IPS DF 6.9 (cell line): ENCODE data around the gene NRXN3.

Source experiments
- DNase-seq: peaks from one replicate; pipeline ENCODE4 v3.0.0-alpha.2; 2013; ENCODE audit warnings: low read depth, low spot score
- H3K27ac ChIP-seq: one replicate; pipeline ENCODE4 v1.5.1; 2013; ENCODE audit warnings: low read length, control low read depth
- H3K27me3 ChIP-seq: 2 replicates; pipeline ENCODE4 v1.6.1; 2013; ENCODE audit warnings: mild to moderate bottlenecking, low read length; ENCODE audit not compliant: control insufficient read depth, insufficient read depth
- H3K36me3 ChIP-seq: 2 replicates; pipeline ENCODE4 v1.6.1; 2013; ENCODE audit warnings: low read length; ENCODE audit not compliant: control insufficient read depth, insufficient read depth
- H3K4me1 ChIP-seq: 2 replicates; pipeline ENCODE4 v1.6.1; 2013; ENCODE audit warnings: low read length; ENCODE audit not compliant: control insufficient read depth, insufficient read depth
- H3K4me3 ChIP-seq: 2 replicates; pipeline ENCODE4 v1.5.1; 2013; ENCODE audit warnings: mild to moderate bottlenecking, low read length
- H3K9me3 ChIP-seq: 2 replicates; pipeline ENCODE4 v1.6.1; 2013; ENCODE audit warnings: low read length, inconsistent platforms; ENCODE audit not compliant: control insufficient read depth, insufficient read depth
- WGBS: extraction: QIAGEN DNeasy Blood & Tissue Kit; methylation state at CpG from one replicate; pipeline ENCODE4 v1.1.7; 2013; ENCODE audit warnings: mixed read lengths, missing lambda C conversion rate; ENCODE audit not compliant: insufficient read length, insufficient coverage; 5-methylcytosine and 5-hydroxymethylcytosine counted together

The NRXN3 gene

DNA sequence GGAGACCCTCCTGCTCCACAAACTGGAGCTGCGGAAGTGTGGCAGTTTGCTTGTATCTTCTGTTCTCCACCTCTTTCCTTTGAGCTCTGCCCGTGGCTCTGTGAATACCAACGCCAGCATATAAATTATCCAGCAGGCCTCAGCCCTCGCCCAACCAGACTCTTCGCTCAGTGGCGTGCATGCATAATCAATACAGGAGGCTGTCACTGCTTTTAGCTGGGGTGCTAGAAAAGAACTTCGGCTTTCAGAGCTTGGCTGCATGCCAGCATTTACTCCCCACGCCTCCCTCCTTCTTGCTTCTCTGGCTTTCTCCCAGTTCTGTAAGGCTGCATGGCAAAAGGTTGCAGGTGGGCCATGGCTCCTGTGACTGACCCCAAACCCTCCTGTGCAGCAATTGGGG, 26.9 kb downstream of the NRXN3 start:
- WGBS: no CpG with 5 or more reads among the region's 8 CpGs
- H3K9me3 ChIP-seq: no peaks in the 10 kb centered on the region
- no peak overlapping the region for H3K27ac ChIP-seq
- no peak overlapping the region for H3K4me3 ChIP-seq
- H3K4me1 ChIP-seq: no peaks in the 10 kb centered on the region
- no peaks in the 10 kb centered on the region for H3K36me3 ChIP-seq
- no peaks in the 10 kb centered on the region for H3K27me3 ChIP-seq
- DNase-seq: no peak

DNA sequence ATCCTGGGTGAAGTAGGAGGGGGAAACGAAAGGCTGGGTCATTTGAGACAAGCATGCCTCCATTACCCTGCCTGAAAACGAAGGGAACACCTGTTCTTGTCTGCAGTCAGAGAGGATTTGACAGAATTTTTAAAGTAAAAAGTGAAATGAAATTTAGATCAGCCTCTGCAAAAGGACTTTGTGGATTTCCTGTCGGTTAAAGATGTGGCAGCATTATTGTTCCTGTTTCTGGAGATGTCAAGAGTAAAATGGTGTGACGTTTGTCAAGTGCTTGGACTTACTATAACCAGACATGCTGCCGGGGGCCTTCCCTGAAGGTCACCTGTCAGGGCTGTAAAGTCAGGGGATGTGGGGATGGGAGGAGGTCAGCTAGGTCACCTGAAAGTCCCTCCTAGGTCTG, 32.0 kb downstream of the NRXN3 start:
- WGBS: no CpG with 5 or more reads among the region's 5 CpGs
- H3K9me3 ChIP-seq: no peaks in the 10 kb centered on the region
- H3K4me1 ChIP-seq: no peaks in the 10 kb centered on the region
- H3K27me3 ChIP-seq: no peaks in the 10 kb centered on the region
- H3K27ac ChIP-seq: no peak overlapping the region
- DNase-seq: no peak
- no peak overlapping the region for H3K4me3 ChIP-seq
- H3K36me3 ChIP-seq: no peaks in the 10 kb centered on the region

DNA sequence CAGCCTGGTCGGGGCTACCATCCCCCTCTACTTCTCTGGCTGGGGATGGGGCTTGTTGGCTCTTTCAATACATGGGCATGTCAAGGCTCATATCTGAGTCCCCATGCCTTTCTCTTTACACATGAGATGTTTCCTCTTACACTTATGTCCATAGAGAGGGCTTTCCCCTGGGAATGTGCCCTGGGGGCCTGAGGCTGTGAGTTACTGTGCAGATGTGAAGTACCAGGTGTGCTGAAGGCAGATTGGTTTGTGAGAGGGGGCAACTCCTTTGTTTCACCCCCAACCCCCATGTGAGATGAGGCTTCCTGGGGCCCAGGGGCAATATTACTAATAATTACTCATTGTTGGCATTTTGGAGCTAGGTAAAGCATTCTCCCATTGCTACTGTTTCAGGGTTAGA, 32.8 kb downstream of the NRXN3 start:
- H3K4me1 ChIP-seq: no peaks in the 10 kb centered on the region

DNA sequence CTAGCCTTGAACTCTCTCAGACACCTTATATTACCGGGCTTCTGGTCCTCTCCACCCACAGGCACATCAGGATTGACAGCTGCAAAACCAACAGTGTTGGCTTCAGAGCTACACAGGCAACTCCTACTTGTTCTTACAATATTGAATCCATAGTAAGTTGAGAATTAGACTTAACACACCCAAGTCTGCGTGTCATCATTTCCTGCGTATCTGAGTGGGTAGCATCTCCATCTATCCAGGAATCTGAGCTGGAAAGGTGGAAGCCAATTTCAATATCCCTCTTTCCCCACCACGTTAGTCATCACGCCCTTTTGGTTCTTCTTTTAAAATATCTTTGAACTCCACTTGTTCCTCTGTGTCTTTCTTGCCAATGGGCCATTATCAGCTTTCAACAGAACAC, 37.2 kb downstream of the NRXN3 start:
- Histone ChIP-seq H3K4me1 (no peaks in the 10 kb centered on the region), H3K27ac (no peak overlapping the region), H3K4me3 (no peak overlapping the region), H3K9me3 (no peaks in the 10 kb centered on the region), H3K36me3 (no peaks in the 10 kb centered on the region), H3K27me3 (no peaks in the 10 kb centered on the region)
- DNase-seq: no peak
- no CpG with 5 or more reads among the region's 5 CpGs for WGBS

More for the DNA sequence above, 32.8 kb downstream of the NRXN3 start:
- H3K4me3 ChIP-seq: no peak overlapping the region
- H3K36me3 ChIP-seq: no peaks in the 10 kb centered on the region
- no peak overlapping the region for H3K27ac ChIP-seq
- no CpG with 5 or more reads among the region's 1 CpG for WGBS
- no peaks in the 10 kb centered on the region for H3K9me3 ChIP-seq
- H3K27me3 ChIP-seq: no peaks in the 10 kb centered on the region
- no peak for DNase-seq

DNA sequence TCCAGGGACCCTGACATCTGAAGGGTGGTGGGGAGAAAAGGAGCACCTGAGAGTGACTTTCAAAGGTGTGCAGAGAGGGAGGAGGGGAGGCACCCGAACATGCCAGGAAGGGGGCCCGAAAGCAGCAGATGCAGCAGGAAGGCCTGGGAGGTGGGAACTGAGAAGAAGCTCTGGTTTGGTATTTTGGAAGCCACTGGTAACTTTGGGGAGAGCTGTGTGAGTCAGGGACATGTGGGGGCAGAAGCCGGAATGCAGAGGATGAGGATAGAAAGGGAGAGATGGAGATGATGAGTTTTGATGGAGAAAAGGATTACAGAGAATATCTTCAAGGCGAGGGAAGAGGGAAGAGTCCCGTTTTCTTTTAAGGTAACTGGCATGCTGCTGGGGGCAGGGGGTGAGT, 50.1 kb downstream of the NRXN3 start:
- Histone ChIP-seq H3K27me3 (no peaks in the 10 kb centered on the region), H3K27ac (no peak overlapping the region), H3K4me1 (no peaks in the 10 kb centered on the region), H3K4me3 (no peak overlapping the region), H3K36me3 (no peaks in the 10 kb centered on the region), H3K9me3 (no peaks in the 10 kb centered on the region)
- no CpG with 5 or more reads among the region's 5 CpGs for WGBS
- DNase-seq: no peak

DNA sequence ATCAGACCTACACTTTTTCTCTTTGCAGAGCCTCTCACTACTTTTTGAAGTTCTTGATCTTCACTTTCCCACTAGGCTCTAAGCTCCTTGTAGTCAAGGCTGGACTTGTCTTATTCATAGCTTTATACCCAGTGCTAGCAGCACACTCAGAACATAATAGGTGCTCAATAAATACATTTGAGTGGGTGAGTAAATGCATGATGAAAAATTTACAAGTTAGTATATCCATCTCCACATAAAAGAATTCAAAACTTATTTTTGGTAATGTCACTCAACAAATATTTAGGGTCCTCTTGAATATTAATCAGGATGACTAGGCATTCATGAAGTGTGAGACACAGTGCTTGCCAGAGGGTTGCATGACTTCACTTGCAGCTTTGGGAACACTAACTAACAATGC, 52.6 kb downstream of the NRXN3 start:
- Histone ChIP-seq H3K36me3 (no peaks in the 10 kb centered on the region), H3K27ac (no peak overlapping the region), H3K9me3 (no peaks in the 10 kb centered on the region), H3K27me3 (no peaks in the 10 kb centered on the region), H3K4me1 (no peaks in the 10 kb centered on the region), H3K4me3 (no peak overlapping the region)
- no peak for DNase-seq

DNA sequence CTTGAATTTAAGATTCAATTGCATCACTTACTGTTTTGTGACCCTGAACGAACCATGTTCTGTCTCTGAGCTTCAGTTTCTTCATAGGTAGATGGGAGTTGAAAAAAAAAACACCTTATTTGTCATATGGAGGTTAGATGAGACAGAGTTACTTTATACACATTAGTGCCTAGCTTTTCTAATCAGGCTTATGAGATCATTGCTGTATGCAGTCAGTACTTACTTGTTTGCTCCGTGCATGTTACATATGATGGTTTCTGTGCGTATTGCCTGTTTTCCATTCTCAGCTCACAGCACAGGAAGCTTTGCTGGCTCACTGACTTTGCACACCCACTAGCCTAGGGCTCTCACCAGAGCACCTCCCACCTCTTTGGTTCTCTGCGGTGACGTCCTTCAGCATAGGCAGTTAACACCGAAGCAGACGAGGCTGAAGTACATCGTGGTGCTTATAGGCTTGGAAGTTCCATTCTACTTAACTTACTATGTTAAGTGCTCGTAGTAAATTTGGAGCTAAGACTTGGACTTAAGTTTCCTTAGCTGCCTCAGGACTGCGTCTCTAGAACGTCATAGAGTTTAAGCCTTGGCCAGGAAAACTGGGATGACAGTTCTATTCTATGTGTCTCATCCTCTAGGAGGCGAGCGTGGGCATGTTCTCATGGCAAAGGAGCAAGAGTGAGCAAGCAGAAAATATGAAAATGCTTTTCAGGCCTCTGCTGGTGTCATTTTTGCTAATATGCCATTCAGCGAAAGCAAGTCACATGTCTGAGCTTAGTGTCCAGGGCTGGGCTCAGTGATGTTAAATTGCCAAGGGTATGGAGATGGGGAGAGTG, 57.3 kb downstream of the NRXN3 start:
- H3K9me3 ChIP-seq: no peaks in the 10 kb centered on the region
- H3K36me3 ChIP-seq: no peaks in the 10 kb centered on the region
- DNase-seq: no peak
- no peaks in the 10 kb centered on the region for H3K4me1 ChIP-seq
- no peaks in the 10 kb centered on the region for H3K27me3 ChIP-seq
- no peak overlapping the region for H3K27ac ChIP-seq
- WGBS: no CpG with 5 or more reads among the region's 14 CpGs
- H3K4me3 ChIP-seq: no peak overlapping the region

DNA sequence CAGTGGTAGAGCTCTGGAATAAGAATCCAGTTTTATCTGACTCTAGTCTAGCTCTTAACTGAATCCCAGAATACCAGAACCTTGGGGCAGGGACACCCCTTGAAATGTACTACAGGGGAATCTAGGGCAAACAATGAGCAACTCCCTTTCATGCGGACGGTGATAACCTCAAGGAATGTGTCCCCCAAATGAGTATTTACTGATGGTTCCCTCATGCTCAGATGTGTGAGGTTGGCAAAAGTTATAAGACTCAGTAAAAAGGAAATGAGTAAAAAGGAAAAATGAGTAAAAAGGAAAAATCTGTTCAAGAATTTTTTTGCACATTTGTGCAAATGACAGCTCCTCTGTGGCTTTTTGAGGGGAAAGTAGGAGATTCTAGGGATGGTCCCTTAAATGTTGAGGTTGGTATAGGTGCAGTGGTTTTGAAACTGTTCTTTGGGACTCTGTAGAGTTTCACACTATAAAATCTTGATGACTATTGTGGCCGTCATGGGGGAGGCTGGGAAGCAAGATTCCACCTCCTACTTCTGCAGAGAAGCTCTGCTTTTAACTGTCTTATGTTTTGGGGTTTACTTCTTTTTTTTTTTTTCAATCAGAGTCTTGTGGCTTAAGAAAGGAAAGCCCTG, 58.6 kb downstream of the NRXN3 start:
- no peaks in the 10 kb centered on the region for H3K9me3 ChIP-seq
- H3K36me3 ChIP-seq: no peaks in the 10 kb centered on the region
- WGBS: no CpG with 5 or more reads among the region's 3 CpGs
- H3K4me1 ChIP-seq: no peaks in the 10 kb centered on the region
- no peak overlapping the region for H3K4me3 ChIP-seq
- DNase-seq: no peak
- no peaks in the 10 kb centered on the region for H3K27me3 ChIP-seq
- H3K27ac ChIP-seq: no peak overlapping the region

DNA sequence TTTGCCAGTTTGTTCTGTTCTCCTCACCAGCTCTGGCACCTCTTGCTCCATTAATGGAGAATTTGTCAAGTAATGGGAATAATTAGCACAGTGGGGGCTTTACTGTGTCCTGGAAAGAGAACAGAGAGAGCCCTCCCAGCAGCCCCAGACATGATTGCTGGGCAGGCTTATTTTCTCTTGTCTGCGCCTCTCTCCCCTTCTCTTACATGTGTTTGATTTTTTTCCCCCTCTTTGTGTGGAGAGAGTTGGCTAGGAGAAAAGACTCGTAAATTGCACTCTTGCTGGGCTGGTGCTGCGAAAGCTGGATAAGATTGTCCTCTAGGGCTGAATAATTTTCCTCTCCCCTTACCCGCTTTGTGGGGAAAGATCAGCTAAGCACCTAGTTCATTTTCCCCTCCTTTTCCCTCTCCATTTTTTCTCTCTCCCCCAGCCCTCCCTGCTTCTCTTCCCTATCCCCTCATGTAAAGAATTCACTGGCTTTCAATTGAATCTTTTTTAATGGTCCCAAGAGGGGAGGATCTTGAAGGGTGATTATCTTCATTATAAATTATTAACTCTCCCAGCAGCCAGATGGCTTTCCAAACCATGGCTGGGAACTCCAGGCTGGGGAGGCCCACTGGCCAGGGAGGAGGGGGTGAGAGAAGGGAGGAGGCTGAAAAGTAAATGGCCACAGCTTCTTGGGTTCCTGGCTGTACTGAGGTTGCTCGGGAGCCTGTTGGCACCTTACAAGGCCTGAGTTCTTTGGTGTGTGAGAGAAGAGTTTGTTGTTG, 62.2 kb downstream of the NRXN3 start:
- no peaks in the 10 kb centered on the region for H3K36me3 ChIP-seq
- H3K4me3 ChIP-seq: no peak overlapping the region
- no CpG with 5 or more reads among the region's 5 CpGs for WGBS
- no peaks in the 10 kb centered on the region for H3K4me1 ChIP-seq
- no peaks in the 10 kb centered on the region for H3K9me3 ChIP-seq
- no peaks in the 10 kb centered on the region for H3K27me3 ChIP-seq
- DNase-seq: no peak
- no peak overlapping the region for H3K27ac ChIP-seq

DNA sequence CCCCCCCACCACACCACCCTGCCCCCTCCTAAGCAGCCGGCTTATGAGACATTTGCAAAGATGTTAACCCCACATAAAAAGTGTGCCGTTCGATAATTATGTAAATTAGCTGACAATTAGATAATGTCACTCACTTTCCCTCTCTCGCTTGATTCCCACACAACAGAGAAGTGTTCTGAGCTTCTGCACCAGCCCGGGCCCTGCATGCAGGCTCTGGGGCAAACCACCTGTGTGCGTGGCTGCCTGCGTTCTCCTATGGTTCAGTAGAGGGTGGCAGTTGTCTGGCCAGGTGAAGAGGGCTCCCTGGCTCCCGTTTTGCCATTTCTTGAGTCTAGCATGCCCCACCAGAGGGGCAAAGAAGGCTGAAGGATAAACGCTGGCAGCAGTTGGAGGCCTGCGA, 68.0 kb downstream of the NRXN3 start:
- no peaks in the 10 kb centered on the region for H3K4me1 ChIP-seq
- H3K4me3 ChIP-seq: no peak overlapping the region
- DNase-seq: no peak
- WGBS: no CpG with 5 or more reads among the region's 10 CpGs
- H3K27me3 ChIP-seq: no peaks in the 10 kb centered on the region
- H3K27ac ChIP-seq: no peak overlapping the region
- no peaks in the 10 kb centered on the region for H3K9me3 ChIP-seq
- H3K36me3 ChIP-seq: no peaks in the 10 kb centered on the region
